SH-SY5Y (cell line): ENCODE data around the gene MAP1B.

Experiments
- GATA2 ChIP-seq: IDR thresholded peaks from 2 replicates; pipeline ENCODE4 v1.6.1; 2011; ENCODE audit warnings: mild to moderate bottlenecking, low read depth, low read length
- GATA3 ChIP-seq: IDR thresholded peaks from 2 replicates; pipeline ENCODE4 v1.6.1; 2011; ENCODE audit warnings: low read depth, mild to moderate bottlenecking, low read length, moderate library complexity

- TF ChIP-seq GATA2 (no peak), GATA3 (no peak)
These were observed 22.4 kb upstream of the MAP1B start for GRCh38 chr5:72084876-72085275.
